Osteocyte (in vitro differentiated cells): ENCODE results near the gene CEP55. TPM values are rescaled to one million over a fixed set of nuclear protein-coding genes. Genes with fewer than 3 reads are reported as not detected.

Source experiments
- DNase-seq: peaks from one replicate; pipeline ENCODE4 v3.0.0; 2021; ENCODE audit warnings: mixed read lengths; ENCODE audit not compliant: unreplicated experiment; ENCODE audit errors: extremely low spot score
- H3K27ac Mint-ChIP-seq: one replicate; pipeline ENCODE4 v1.8.0; 2021; ENCODE audit warnings: mild to moderate bottlenecking, mixed read lengths; ENCODE audit not compliant: unreplicated experiment
- H3K27me3 Mint-ChIP-seq: one replicate; pipeline ENCODE4 v1.8.0; 2021; ENCODE audit warnings: mixed read lengths; ENCODE audit not compliant: unreplicated experiment
- H3K36me3 Mint-ChIP-seq: one replicate; pipeline ENCODE4 v1.8.0; 2021; ENCODE audit warnings: mixed read lengths; ENCODE audit not compliant: unreplicated experiment
- H3K4me1 Mint-ChIP-seq: one replicate; pipeline ENCODE4 v1.8.0; 2021; ENCODE audit warnings: mixed read lengths; ENCODE audit not compliant: unreplicated experiment
- H3K4me3 Mint-ChIP-seq: one replicate; pipeline ENCODE4 v1.8.0; 2021; ENCODE audit warnings: mild to moderate bottlenecking, moderate library complexity, mixed read lengths; ENCODE audit not compliant: unreplicated experiment
- H3K9me3 Mint-ChIP-seq: one replicate; pipeline ENCODE4 v1.8.0; 2021; ENCODE audit warnings: mixed read lengths; ENCODE audit not compliant: unreplicated experiment
- CTCF ChIP-seq: fragments of 200-600 bp; sonication (generic); IDR thresholded peaks from 2 replicates; pipeline ENCODE4 v1.5.0; 2021; ENCODE audit warnings: antibody characterized with exemption, mild to moderate bottlenecking, moderate library complexity
- total RNA-seq: library from RNA; stranded (reverse); gene quantifications from 2 replicates; pipeline ENCODE4 v1.2.1, GENCODE V29; 2021

The CEP55 gene
- total RNA-seq, 1 donor from 2014 or later = 9.5 TPM

DNA sequence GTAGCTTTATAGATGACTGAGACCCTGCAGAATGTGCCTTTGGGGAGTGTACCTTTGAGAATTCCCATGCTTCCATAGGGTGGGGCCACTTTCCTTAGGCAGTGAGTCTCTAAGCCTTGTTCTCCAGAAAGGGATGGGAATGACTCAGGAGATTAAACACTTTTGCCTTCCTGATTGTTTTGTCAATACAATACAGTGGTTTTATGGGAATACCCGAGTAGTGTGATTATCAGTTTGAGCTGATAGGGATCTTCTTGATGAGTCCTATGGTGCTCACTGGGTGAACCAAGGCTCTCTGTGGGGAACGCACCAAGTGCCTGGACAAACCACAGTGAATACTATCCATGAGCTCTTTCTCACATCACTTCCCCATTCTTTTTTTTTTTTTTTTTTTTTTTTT, 20.5 kb upstream of the CEP55 start:
- H3K4me3 Mint-ChIP-seq = no peak overlapping the region
- H3K27ac Mint-ChIP-seq = peak overlapping the region; percentile 85
- peaks cover 29% of the 10 kb centered on the region for H3K36me3 Mint-ChIP-seq
- H3K27me3 Mint-ChIP-seq = no peaks in the 10 kb centered on the region
- TF ChIP-seq CTCF = no peak
- no peaks in the 10 kb centered on the region for H3K9me3 Mint-ChIP-seq
- no peak for DNase-seq
- H3K4me1 Mint-ChIP-seq = peaks cover 84% of the 10 kb centered on the region

DNA sequence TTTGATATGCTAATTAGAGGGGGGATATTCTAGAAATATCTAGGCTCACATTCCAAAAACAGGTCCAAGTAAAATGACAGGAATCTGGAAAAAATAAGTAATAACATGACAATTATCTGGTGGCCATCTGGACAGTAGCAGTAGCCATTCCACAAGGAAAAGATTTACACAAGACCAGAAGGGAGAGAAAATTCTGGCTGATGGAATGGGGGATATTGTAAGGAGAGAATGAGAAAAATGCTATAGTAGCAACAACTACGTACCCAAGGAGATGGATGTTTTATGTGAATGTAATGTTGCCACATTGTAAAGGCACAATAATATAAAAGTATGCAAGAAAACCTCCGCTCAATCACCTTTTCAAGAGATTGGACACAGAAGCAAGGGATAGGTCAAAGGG, 19.7 kb upstream of the CEP55 start:
- TF ChIP-seq CTCF = no peak
- Mint-ChIP-seq H3K27me3 (no peaks in the 10 kb centered on the region), H3K9me3 (no peaks in the 10 kb centered on the region), H3K27ac (peak overlapping the region; percentile 85), H3K36me3 (peaks cover 29% of the 10 kb centered on the region), H3K4me3 (peak overlapping the region; percentile 38), H3K4me1 (peaks cover 75% of the 10 kb centered on the region)
- no peak for DNase-seq

DNA sequence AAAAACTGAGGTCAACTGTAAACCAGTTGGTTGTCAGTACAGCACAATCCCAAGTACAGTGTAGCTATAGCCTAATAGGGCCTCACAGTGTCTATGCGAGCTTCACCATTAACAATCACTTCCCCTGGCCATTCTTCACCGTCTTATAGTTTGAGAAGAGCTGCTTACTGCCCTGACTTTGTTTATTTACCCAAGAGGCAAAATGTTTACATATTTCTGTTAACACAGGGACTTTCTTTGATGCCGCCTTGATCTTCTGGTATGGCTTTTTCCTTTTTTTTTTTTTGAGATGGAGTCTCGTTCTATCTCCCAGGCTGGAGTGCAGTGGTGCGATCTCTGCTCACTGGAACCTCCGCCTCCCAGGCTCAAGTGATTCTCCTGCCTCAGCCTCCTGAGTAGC, 17.5 kb upstream of the CEP55 start:
- TF ChIP-seq CTCF = no peak
- peak overlapping the region; percentile 96 for H3K4me3 Mint-ChIP-seq
- no peaks in the 10 kb centered on the region for H3K9me3 Mint-ChIP-seq
- H3K27me3 Mint-ChIP-seq = no peaks in the 10 kb centered on the region
- peaks cover 21% of the 10 kb centered on the region for H3K36me3 Mint-ChIP-seq
- peaks cover 65% of the 10 kb centered on the region for H3K4me1 Mint-ChIP-seq
- H3K27ac Mint-ChIP-seq = peak overlapping the region; percentile 99
- DNase-seq = no peak

- Mint-ChIP-seq H3K27me3 (no peaks in the 10 kb centered on the region), H3K36me3 (peaks cover 5% of the 10 kb centered on the region), H3K4me1 (peaks cover 50% of the 10 kb centered on the region), H3K9me3 (no peaks in the 10 kb centered on the region), H3K27ac (peak overlapping the region; percentile 99), H3K4me3 (peak overlapping the region; percentile 96)
- TF ChIP-seq CTCF = no peak
- DNase-seq = peak; percentile 34
Observed at GRCh38 chr10:93481637-93482144, 14.7 kb upstream of the CEP55 start.

DNA sequence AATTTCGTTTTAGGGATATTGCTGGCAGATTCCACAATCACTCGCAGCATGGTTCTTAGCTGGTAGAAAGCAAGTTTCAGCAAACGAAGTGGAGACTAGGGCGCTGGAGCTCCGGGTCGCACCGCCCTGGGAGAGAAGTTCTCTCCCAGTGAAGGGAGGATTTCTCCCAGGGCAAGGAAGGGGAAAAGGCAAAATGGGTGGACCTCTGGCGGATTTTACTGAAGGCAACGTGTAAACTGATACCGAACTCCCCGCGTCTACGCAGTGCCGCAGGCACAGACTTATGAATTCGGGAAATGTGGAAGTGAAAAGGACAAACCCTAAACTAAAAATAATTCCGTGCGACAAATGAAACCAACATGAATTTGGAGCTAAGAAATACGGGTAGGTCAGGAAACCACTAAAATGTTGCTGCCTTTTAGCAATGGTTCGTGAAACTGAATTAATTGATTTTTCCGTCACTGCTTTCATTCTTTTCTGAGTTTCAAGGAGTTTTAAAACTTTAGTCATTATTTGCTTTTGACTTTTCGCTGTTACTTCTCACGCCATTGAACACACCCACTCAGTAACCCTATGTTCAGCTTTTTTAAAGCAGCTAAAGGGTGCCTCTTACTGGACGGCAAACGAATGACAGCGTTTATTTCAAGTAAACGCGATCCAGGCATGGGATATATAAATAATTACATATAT, 14.1 kb upstream of the CEP55 start, which contains the start of gene MYOF:
MYOF (minus strand) TSS at position 190 of the 690 bp plus-strand sequence; CDS start at position 50, 140 bp downstream.
- Mint-ChIP-seq H3K4me3 (peak within 1 kb of the TSS; percentile 96), H3K4me1 (peaks cover 45% of the 10 kb centered on the region), H3K27ac (peak within 1 kb of the TSS; percentile 99), H3K27me3 (no peaks in the 10 kb centered on the region), H3K36me3 (peaks cover 2% of the 10 kb centered on the region), H3K9me3 (no peaks in the 10 kb centered on the region)
- DNase-seq = peak; percentile 90
- peak; percentile 72 for TF ChIP-seq CTCF
